ENCODE results near the gene SLC17A5. TPM values are rescaled to one million over a fixed set of nuclear protein-coding genes. Genes with fewer than 3 reads are reported as not detected.

Gene SLC17A5
- total and polyA plus RNA-seq, 2 experiments from 2014 or later: 18.4 to 20.1 TPM

DNA sequence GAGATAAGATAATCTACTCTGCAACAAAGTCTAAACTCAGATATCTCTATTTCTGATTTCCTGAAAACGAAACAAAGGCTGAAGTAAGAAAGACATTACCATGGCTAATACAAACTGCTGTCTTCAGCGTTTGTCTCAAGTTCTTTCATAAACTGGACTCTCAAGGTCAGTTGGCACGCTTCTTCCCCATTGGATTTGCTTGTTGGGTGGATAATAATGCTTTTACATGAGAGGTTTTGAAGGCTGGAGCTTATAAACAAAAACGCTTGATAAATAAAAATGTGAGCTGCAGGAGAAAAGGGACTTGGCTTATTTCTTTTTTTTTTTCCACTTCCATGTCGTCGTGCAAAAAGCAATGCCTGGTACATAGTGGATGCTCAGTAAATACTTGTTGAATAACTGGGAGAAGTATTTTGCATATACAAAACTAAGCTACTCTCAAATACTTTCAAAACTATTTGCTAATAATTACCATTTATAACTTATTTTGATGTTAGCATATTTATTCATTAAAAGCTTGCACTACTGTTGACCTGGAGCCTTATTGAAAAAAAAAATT is 67.3 kb downstream of the SLC17A5 start:
- H3K9me2 ChIP-seq (ENCODE audit: insufficient read depth): no peaks in the 10 kb centered on the region
- no peaks in the 10 kb centered on the region for H3K27me3 ChIP-seq (replicated peaks; ENCODE audit: insufficient read depth)
- TF ChIP-seq EZH2 (IDR thresholded peaks at IDR 0.05; ENCODE audit: insufficient read depth, poor library complexity, severe bottlenecking) (no peak), EZH2phosphoT487 (IDR thresholded peaks at IDR 0.05; ENCODE audit: insufficient read depth, low read depth) (no peak)
- peak overlapping the region; percentile 67 for H3K4me3 ChIP-seq
- peak overlapping the region; percentile 83 for H3K9ac ChIP-seq
- peaks cover 25% of the 10 kb centered on the region for H3F3A ChIP-seq (ENCODE audit: insufficient read depth)
- H3K36me3 ChIP-seq (ENCODE audit: low read depth): no peaks in the 10 kb centered on the region
- in situ Hi-C loops (cut with MboI): no loop called here
- peaks cover 13% of the 10 kb centered on the region for H3K4me1 ChIP-seq (ENCODE audit: insufficient read depth)
- WGBS, 2 experiments (ENCODE audit: low coverage in 1 of 2, low lambda C conversion rate in 2 of 2, missing lambda C conversion rate in 2 of 2): 0 to 1% methylated on average over 6 of the region's 6 CpGs
- H3K9me3 ChIP-seq (ENCODE audit: low read depth): no peaks in the 10 kb centered on the region
- peak overlapping the region; percentile 91 for H3K27ac ChIP-seq
- DNase-seq: peak; percentile 59
- peak overlapping the region; percentile 92 for H3K4me2 ChIP-seq (ENCODE audit: unreplicated experiment)
- H2AFZ ChIP-seq: peak overlapping the region; percentile 88
- H4K20me1 ChIP-seq (ENCODE audit: insufficient read depth): no peaks in the 10 kb centered on the region
- no peaks in the 10 kb centered on the region for H3K79me2 ChIP-seq (ENCODE audit: insufficient read depth)

DNA sequence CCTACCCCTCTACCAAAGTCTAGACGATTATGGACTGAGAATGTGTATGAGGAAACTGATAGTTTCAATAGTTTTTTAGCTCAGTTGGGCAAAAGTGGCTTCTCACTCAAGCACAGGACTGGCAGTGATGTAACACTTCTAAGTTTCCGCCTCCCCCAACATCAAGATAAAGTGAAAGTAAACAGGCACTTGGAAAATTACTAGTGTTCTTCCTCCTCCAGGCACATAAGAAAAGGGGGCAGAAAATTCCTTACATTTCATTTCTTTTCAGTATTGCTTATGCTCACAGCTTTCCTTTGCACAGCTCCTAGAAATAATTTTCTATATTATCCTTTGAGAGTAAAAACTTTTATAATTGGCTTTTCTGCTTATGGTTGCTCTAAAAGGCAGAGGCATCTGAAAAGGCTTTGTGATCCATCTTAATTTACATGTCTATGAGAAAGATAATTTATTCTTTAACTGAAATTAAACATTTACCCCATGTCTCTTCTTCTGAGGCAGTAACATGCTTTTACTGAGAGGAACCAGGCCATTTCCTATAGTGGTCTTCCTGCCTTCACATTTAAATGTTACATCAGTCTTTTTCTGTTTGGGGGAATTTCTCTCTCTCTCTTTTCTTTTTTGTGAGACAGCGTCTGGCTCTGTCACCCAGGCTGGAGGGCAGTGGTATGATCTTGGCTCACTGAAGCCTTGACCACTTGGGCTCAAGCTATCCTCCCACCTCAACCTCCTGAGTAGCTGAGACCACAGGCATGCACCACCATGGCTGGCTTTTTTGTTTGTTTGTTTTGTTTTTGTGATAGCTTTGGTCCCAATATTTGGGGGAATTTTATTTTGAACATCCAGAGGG is 68.0 kb downstream of the SLC17A5 start:
- H3K27me3 ChIP-seq (replicated peaks; ENCODE audit: insufficient read depth): no peaks in the 10 kb centered on the region
- peaks cover 32% of the 10 kb centered on the region for H3F3A ChIP-seq (ENCODE audit: insufficient read depth)
- DNase-seq: peak; percentile 88
- no peaks in the 10 kb centered on the region for H4K20me1 ChIP-seq (ENCODE audit: insufficient read depth)
- peaks cover 19% of the 10 kb centered on the region for H3K4me1 ChIP-seq (ENCODE audit: insufficient read depth)
- no peaks in the 10 kb centered on the region for H3K36me3 ChIP-seq (ENCODE audit: low read depth)
- no peaks in the 10 kb centered on the region for H3K9me3 ChIP-seq (ENCODE audit: low read depth)
- H3K79me2 ChIP-seq (ENCODE audit: insufficient read depth): no peaks in the 10 kb centered on the region
- H3K4me2 ChIP-seq (ENCODE audit: unreplicated experiment): peak overlapping the region; percentile 92
- H2AFZ ChIP-seq: peak overlapping the region; percentile 88
- peak overlapping the region; percentile 83 for H3K9ac ChIP-seq
- H3K27ac ChIP-seq: peak overlapping the region; percentile 91
- no peaks in the 10 kb centered on the region for H3K9me2 ChIP-seq (ENCODE audit: insufficient read depth)
- peak overlapping the region; percentile 67 for H3K4me3 ChIP-seq
- in situ Hi-C loops (cut with MboI): no loop called here
- no peak for TF ChIP-seq EZH2 (IDR thresholded peaks at IDR 0.05; ENCODE audit: insufficient read depth, poor library complexity, severe bottlenecking)
- TF ChIP-seq EZH2phosphoT487 (IDR thresholded peaks at IDR 0.05; ENCODE audit: insufficient read depth, low read depth): no peak
- WGBS, 2 experiments (ENCODE audit: low coverage in 1 of 2, low lambda C conversion rate in 2 of 2, missing lambda C conversion rate in 2 of 2): 4% methylated on average over 3 of the region's 3 CpGs

DNA sequence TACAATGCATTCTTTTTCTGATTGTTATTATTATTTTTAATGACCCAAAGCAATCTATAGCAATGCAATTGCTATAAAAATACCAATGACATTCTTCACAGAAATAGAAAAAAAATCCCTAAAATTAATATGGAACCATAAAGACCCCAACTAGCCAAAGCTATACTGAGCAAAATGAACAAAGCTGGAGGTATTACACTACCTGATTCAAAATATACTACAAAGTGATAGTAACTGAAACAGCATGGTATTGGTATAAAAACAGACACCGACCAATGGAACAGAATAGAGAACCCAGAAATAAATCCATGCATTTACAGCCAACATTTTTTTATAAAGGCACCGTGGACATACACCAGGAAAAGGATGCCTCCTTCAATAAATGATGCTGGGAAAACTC is 72.5 kb downstream of the SLC17A5 start:
- peak overlapping the region; percentile 65 for H3K4me3 ChIP-seq
- TF ChIP-seq EZH2phosphoT487 (IDR thresholded peaks at IDR 0.05; ENCODE audit: insufficient read depth, low read depth): no peak
- TF ChIP-seq EZH2 (IDR thresholded peaks at IDR 0.05; ENCODE audit: insufficient read depth, poor library complexity, severe bottlenecking): no peak
- no peak for DNase-seq
- H3K4me2 ChIP-seq (ENCODE audit: unreplicated experiment): peak overlapping the region; percentile 82
- H2AFZ ChIP-seq: no peak overlapping the region
- H3K9me2 ChIP-seq (ENCODE audit: insufficient read depth): no peaks in the 10 kb centered on the region
- H3K9ac ChIP-seq: peak overlapping the region; percentile 88
- peak overlapping the region; percentile 99 for H3K27ac ChIP-seq
- WGBS, 2 experiments (ENCODE audit: low coverage in 1 of 2, low lambda C conversion rate in 2 of 2, missing lambda C conversion rate in 2 of 2): 79 to 85% methylated on average over 2 of the region's 2 CpGs
- H3K4me1 ChIP-seq (ENCODE audit: insufficient read depth): peaks cover 34% of the 10 kb centered on the region
- no peaks in the 10 kb centered on the region for H3K36me3 ChIP-seq (ENCODE audit: low read depth)
- no peaks in the 10 kb centered on the region for H4K20me1 ChIP-seq (ENCODE audit: insufficient read depth)
- in situ Hi-C loops (cut with MboI): no loop called here
- H3F3A ChIP-seq (ENCODE audit: insufficient read depth): peaks cover 50% of the 10 kb centered on the region
- no peaks in the 10 kb centered on the region for H3K79me2 ChIP-seq (ENCODE audit: insufficient read depth)
- H3K27me3 ChIP-seq (replicated peaks; ENCODE audit: insufficient read depth): no peaks in the 10 kb centered on the region
- H3K9me3 ChIP-seq (ENCODE audit: low read depth): no peaks in the 10 kb centered on the region

DNA sequence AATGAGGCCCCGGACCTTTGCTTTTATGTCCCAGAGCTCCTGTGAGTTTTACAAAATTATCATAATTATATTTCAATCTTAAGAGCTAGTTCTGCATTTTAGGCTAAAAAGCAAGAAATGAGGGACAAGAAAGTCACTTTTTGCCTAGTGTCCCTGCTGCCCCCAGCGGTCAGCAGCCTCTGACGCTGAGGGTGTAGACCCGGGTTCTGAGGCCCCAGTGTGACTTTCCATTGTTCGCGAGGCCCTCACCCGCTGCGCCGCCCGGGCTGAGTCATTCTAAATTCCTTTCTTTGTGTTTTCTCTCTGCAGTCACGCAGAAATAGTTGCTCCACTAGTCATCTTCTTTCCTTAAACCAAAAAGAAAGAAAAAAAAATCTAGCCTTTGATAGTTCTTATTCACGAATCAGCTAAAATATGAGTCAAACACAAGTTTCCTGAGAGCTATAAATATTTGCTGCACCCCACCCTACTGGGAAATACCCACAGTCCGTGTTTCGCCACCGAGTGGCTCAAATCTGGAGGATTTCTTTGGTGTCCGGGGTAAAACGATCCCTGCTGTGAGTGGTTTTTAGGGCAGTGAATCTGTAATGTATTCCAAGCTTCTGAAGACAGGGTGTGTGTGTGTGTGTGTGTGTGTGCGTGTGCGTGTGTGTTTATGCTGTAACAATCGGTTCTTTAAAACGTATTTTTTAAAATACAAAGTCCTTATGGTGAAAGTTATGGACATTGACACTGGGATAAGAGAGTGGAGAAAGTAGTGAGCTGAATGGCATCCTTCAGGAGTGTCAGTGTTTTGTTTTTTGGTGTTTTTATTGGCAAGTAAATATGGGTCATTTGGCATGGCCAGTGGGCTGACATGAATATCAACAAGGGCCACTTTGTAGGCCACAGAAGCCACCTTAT is 73.3 kb downstream of the SLC17A5 start:
- peak overlapping the region; percentile 65 for H3K4me3 ChIP-seq
- H3K9ac ChIP-seq: peak overlapping the region; percentile 88
- H3K4me1 ChIP-seq (ENCODE audit: insufficient read depth): peaks cover 27% of the 10 kb centered on the region
- in situ Hi-C loops (cut with MboI): no loop called here
- H3K9me3 ChIP-seq (ENCODE audit: low read depth): no peaks in the 10 kb centered on the region
- H3K36me3 ChIP-seq (ENCODE audit: low read depth): no peaks in the 10 kb centered on the region
- DNase-seq: peak; percentile 99
- H3K4me2 ChIP-seq (ENCODE audit: unreplicated experiment): peak overlapping the region; percentile 82
- no peaks in the 10 kb centered on the region for H3K79me2 ChIP-seq (ENCODE audit: insufficient read depth)
- peak overlapping the region; percentile 99 for H3K27ac ChIP-seq
- H2AFZ ChIP-seq: peak overlapping the region; percentile 41
- no peaks in the 10 kb centered on the region for H4K20me1 ChIP-seq (ENCODE audit: insufficient read depth)
- WGBS, 2 experiments (ENCODE audit: low coverage in 1 of 2, low lambda C conversion rate in 2 of 2, missing lambda C conversion rate in 2 of 2): 0 to 2% methylated on average over 21 of the region's 21 CpGs
- no peaks in the 10 kb centered on the region for H3K27me3 ChIP-seq (replicated peaks; ENCODE audit: insufficient read depth)
- no peak for TF ChIP-seq EZH2phosphoT487 (IDR thresholded peaks at IDR 0.05; ENCODE audit: insufficient read depth, low read depth)
- TF ChIP-seq EZH2 (IDR thresholded peaks at IDR 0.05; ENCODE audit: insufficient read depth, poor library complexity, severe bottlenecking): no peak
- H3F3A ChIP-seq (ENCODE audit: insufficient read depth): peaks cover 42% of the 10 kb centered on the region
- no peaks in the 10 kb centered on the region for H3K9me2 ChIP-seq (ENCODE audit: insufficient read depth)
